ENCODE data around the gene SOHLH2. TPM values are rescaled to one million over a fixed set of nuclear protein-coding genes. Genes with fewer than 3 reads are reported as not detected.

Gene SOHLH2
- polyA plus RNA-seq, 1 donor from 2014 or later: 4.5 TPM

GRCh38 chr13:36219883-36220282, 5.5 kb upstream of the SOHLH2 start:
- Histone ChIP-seq H4K20me1 (ENCODE audit: insufficient read depth) (no peaks in the 10 kb centered on the region), H3K36me3 (ENCODE audit: insufficient read depth, low read length) (no peaks in the 10 kb centered on the region), H3K27me3 (ENCODE audit: insufficient read depth, low read depth, low read length) (no peaks in the 10 kb centered on the region), H3K9me2 (ENCODE audit: insufficient read depth, low read length) (no peaks in the 10 kb centered on the region), H3K4me2 (ENCODE audit: low read length) (no peak overlapping the region), H3F3A (ENCODE audit: insufficient read depth, low read length, poor library complexity, severe bottlenecking) (no peaks in the 10 kb centered on the region), H3K4me3 (ENCODE audit: low read length) (no peak overlapping the region), H3K9ac (ENCODE audit: low read length) (no peak overlapping the region), H3K27ac (ENCODE audit: low read length) (no peak overlapping the region), H2AFZ (ENCODE audit: low read depth, low read length) (no peak overlapping the region), H3K9me3 (ENCODE audit: low read length) (no peaks in the 10 kb centered on the region), H3K79me2 (replicated peaks; ENCODE audit: insufficient read depth, low read length) (no peaks in the 10 kb centered on the region)
- TF ChIP-seq CTCF (IDR thresholded peaks at IDR 0.05; ENCODE audit: poor library complexity, severe bottlenecking): no peak
- no peak for TF ChIP-seq MXI1 (conservative IDR thresholded peaks at IDR 0.05; ENCODE audit: poor library complexity, severe bottlenecking)
- no peak for TF ChIP-seq EZH2 (IDR thresholded peaks at IDR 0.05; ENCODE audit: borderline replicate concordance, insufficient read depth, low read length, poor library complexity, severe bottlenecking)
- TF ChIP-seq POLR2AphosphoS5 (IDR thresholded peaks at IDR 0.05): no peak
- TF ChIP-seq TAF1 (IDR thresholded peaks at IDR 0.05; ENCODE audit: low read depth): no peak
- no peak for TF ChIP-seq SMC3 (conservative IDR thresholded peaks at IDR 0.05; ENCODE audit: poor library complexity)
- TF ChIP-seq REST (IDR thresholded peaks at IDR 0.05; ENCODE audit: borderline replicate concordance): no peak
- TF ChIP-seq RAD21 (conservative IDR thresholded peaks at IDR 0.05): no peak
- no peak for TF ChIP-seq EP300 (conservative IDR thresholded peaks at IDR 0.05; ENCODE audit: poor library complexity, severe bottlenecking)

- Histone ChIP-seq H3K9ac (ENCODE audit: low read length) (no peak overlapping the region), H3K36me3 (ENCODE audit: insufficient read depth, low read length) (no peaks in the 10 kb centered on the region), H3K27me3 (ENCODE audit: insufficient read depth, low read depth, low read length) (no peaks in the 10 kb centered on the region), H3F3A (ENCODE audit: insufficient read depth, low read length, poor library complexity, severe bottlenecking) (no peaks in the 10 kb centered on the region), H3K27ac (ENCODE audit: low read length) (no peak overlapping the region), H2AFZ (ENCODE audit: low read depth, low read length) (no peak overlapping the region), H4K20me1 (ENCODE audit: insufficient read depth) (no peaks in the 10 kb centered on the region), H3K9me2 (ENCODE audit: insufficient read depth, low read length) (no peaks in the 10 kb centered on the region), H3K9me3 (ENCODE audit: low read length) (no peaks in the 10 kb centered on the region), H3K4me2 (ENCODE audit: low read length) (no peak overlapping the region), H3K79me2 (replicated peaks; ENCODE audit: insufficient read depth, low read length) (no peaks in the 10 kb centered on the region), H3K4me3 (ENCODE audit: low read length) (no peak overlapping the region)
- no peak for TF ChIP-seq EP300 (conservative IDR thresholded peaks at IDR 0.05; ENCODE audit: poor library complexity, severe bottlenecking)
Measured at GRCh38 chr13:36217456-36217855, 3.1 kb upstream of the SOHLH2 start.

DNA sequence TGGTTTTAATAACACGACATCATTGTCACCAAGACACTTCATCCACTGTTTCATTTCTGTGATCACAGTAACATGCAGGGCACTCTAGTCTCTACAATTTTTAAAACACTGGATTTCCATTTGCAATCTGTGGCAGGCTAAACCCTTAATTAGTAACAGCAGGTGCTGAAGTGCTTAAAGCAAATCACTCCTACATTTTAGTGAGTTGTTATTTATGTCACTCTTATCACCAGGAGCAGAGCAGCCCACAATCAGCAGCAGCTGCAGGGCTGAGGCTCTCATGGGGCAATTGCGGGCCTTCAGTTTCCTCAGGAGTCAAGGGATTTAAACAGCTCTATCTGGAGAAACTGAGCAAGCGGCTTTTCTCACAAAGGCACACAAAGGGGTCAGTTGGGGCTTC, 1.6 kb downstream of the SOHLH2 start:
- H3K27me3 ChIP-seq (ENCODE audit: insufficient read depth, low read depth, low read length): no peaks in the 10 kb centered on the region
- peak; percentile 42 for TF ChIP-seq EP300 (conservative IDR thresholded peaks at IDR 0.05; ENCODE audit: poor library complexity, severe bottlenecking)
- no peak for TF ChIP-seq EZH2 (IDR thresholded peaks at IDR 0.05; ENCODE audit: borderline replicate concordance, insufficient read depth, low read length, poor library complexity, severe bottlenecking)
- TF ChIP-seq POLR2AphosphoS5 (IDR thresholded peaks at IDR 0.05): peak; percentile 84
- no peaks in the 10 kb centered on the region for H3F3A ChIP-seq (ENCODE audit: insufficient read depth, low read length, poor library complexity, severe bottlenecking)
- no peak overlapping the region for H3K4me3 ChIP-seq (ENCODE audit: low read length)
- H4K20me1 ChIP-seq (ENCODE audit: insufficient read depth): no peaks in the 10 kb centered on the region
- no peak overlapping the region for H3K9ac ChIP-seq (ENCODE audit: low read length)
- H3K4me2 ChIP-seq (ENCODE audit: low read length): no peak overlapping the region
- no peak overlapping the region for H2AFZ ChIP-seq (ENCODE audit: low read depth, low read length)
- H3K79me2 ChIP-seq (replicated peaks; ENCODE audit: insufficient read depth, low read length): no peaks in the 10 kb centered on the region
- no peaks in the 10 kb centered on the region for H3K36me3 ChIP-seq (ENCODE audit: insufficient read depth, low read length)
- H3K27ac ChIP-seq (ENCODE audit: low read length): no peak overlapping the region
- no peaks in the 10 kb centered on the region for H3K9me2 ChIP-seq (ENCODE audit: insufficient read depth, low read length)
- no peaks in the 10 kb centered on the region for H3K9me3 ChIP-seq (ENCODE audit: low read length)
